Activated gamma-delta T cell treated with anti-CD3 and anti-CD28 coated beads, Interleukin-2, amount 50 U/mL, for 16 hours (primary cell): ENCODE measurements around the gene PIK3C2A.

Source experiments
- DNase-seq: peaks from one replicate; pipeline ENCODE4 v3.0.0-alpha.2; 2020; ENCODE audit warnings: low read depth

The PIK3C2A gene

DNA sequence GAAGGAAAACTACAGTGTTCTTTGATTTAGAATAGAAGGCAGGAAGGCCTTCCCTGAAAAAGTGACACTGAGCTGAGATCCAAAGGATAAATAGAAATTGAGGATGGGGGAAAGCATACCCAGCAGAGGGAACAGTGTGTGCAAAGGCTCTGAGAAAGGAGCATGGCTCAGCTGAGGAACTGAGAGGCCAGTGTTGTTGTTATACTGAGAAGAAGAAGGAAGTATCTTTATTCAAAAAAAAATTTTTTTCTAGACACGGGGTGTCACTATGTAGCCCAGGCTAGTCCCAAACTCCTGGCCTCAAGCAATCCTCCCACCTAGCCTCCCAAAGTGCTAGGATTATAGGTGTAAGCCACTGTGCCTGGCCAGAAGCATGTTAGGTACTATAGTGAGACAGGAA lies 3.5 kb upstream of the PIK3C2A start:
- DNase-seq = no peak

DNA sequence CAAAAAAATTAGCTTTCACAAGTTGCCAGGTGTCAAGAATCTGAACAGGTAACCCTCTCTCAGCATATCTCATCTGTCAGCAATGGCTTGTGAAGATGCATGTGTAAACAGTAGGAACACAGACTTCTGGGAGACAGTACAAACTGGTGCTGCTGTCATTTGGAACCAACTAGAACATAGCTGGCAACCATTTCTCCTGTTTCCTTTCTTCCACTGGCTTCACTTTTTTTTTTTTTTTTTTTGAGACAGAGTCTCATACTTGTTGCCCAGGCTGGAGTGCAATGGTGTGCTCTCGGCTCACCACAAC lies 2.1 kb upstream of the PIK3C2A start:
- DNase-seq = no peak

- DNase-seq = peak; percentile 24
Observed at GRCh38 chr11:17208257-17208999, 642 bp upstream of the PIK3C2A start.

DNA sequence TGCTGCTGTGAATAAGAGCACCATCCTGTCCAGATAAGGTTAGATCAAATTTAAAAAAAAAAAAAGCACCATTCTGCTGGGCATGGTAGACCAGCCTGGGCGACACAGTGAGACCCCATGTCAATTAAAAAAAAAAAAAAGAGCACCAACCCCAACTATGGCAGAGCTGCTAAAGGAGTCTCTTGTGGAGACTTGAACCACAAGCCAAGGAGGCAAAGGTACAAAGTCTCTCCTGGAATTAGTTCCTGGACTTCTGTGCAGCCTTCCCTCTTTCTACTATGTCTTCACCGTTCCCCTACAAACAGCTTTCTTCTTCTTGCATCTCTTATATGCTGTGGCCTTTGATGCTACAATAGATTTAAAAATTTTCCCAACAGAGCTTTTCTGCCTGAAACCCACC lies 1.3 kb downstream of the PIK3C2A start:
- DNase-seq = no peak

GRCh38 chr11:17197431-17197898 lies 10.3 kb downstream of the PIK3C2A start:
- no peak for DNase-seq

GRCh38 chr11:17188675-17189074 lies 19.1 kb downstream of the PIK3C2A start:
- DNase-seq = no peak

GRCh38 chr11:17186932-17187692 lies 20.7 kb downstream of the PIK3C2A start:
- no peak for DNase-seq

DNA sequence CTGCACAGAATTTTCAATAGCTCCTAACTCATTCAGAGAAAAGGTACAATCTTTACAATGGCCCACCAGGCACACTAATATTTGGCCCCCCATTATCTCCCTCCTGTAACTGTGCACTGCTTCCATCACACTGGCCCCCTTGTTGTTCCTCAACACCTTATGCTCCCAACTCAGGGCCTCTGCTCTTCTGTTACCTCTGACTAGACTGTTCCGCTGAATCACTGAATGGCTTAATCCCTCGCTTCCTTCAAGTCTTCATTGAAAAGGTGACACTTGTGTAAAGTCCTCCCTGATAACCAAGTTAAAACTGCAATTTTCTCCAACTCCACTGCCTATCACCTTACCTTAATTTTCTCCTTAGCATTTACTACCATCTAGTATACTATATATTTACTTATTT lies 21.8 kb downstream of the PIK3C2A start:
- no peak for DNase-seq

DNA sequence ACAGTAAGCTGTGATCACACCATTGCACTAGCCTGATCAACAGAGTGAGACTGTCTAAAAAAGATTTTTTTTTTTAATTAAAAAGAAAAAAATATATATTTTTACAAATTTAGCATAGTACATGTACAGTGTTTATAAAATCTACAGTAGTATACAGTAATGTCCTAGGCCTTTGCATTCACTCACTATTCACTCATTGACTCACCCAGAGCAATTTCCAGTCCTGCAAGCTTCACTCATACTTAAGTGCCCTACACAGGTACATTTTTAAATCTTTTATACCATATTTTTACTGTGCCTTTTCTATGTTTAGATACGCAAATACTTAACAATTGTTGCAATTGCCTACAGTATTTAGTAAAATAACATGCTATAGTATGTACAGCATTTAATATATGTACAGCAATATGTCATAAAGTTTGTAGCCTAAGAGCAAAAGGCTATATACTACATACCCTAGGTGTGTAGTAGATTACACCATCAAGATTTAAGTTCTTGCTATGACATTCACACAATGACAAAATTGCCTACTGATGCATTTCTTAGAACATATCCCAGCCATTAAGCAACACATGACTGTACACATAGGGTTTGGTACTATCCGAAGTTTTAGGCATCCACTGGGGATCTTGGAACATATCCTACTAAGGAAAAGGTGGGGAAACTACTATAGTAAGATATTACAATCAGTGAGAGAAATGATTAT lies 22.8 kb downstream of the PIK3C2A start:
- DNase-seq = no peak

DNA sequence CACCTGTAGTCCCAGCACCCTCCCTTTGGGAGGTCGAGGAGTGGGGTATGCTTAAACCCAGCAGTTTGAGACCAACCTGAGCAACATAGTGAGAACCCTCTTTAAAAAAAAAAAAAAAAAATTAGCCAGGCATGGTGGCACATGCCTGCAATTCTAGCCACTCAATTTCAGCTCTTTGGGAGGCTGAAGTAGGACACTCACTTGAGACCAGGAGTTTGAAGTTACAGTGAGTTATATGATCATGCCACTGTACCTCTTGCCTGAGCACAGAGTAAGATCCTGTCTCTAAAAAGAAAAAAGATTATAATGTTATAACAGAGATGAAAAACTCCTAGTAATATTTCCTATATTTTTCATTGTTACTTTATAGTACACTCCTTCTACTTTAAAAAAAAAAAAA lies 23.9 kb downstream of the PIK3C2A start:
- no peak for DNase-seq

GRCh38 chr11:17179970-17180369 lies 27.8 kb downstream of the PIK3C2A start:
- no peak for DNase-seq

GRCh38 chr11:17173332-17173731 lies 34.5 kb downstream of the PIK3C2A start:
- no peak for DNase-seq

DNA sequence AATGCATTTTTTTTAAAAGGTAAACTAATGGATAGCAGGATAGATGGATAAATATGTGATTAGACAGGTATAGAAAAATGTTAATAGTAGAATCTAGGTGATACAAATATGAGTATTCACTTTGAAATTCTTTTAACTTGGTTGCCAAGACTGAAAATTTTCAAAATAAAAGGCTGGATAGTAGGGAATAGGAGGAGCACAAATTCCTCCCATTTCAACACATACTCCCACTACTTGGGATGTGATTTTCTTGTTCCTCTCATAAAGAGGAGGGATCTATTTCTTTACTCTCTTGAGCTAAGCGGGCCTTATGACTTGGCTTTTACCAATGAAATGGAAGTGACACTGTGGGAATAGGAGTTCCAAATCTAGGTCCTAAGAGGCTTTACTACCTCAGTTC lies 35.9 kb downstream of the PIK3C2A start:
- DNase-seq = no peak

GRCh38 chr11:17171343-17171742 lies 36.4 kb downstream of the PIK3C2A start:
- DNase-seq = no peak

GRCh38 chr11:17169876-17170275 lies 37.9 kb downstream of the PIK3C2A start:
- DNase-seq = no peak

DNA sequence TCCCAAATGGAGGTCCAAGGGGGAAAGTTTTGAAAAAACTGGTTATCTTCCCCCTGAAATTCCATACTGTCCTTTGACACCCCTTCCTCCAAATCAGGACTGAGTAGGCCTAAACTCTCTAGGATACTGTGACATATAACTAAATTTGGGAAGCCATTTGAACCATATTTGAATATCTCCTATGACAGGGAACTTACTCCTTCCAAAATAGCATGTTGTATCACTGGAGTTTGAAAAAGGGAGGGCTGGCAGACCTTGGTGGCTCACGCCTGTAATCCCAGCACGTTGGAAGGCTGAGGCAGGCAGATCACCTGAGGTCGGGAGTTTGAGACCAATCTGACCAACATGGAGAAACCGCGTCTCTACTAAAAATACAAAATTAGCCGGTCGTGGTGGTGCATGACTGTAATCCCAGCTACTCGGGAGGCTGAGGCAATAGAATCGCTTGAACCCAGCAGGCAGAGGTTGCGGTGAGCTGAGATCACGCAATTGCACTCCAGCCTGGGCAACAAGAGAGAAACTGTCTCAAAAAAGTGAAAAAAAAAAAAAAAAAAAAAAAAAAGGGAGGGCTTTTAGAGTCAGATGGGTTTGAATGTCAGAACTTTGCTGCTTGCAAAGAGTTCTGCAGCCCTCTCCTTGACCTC lies 42.4 kb downstream of the PIK3C2A start:
- DNase-seq = no peak

DNA sequence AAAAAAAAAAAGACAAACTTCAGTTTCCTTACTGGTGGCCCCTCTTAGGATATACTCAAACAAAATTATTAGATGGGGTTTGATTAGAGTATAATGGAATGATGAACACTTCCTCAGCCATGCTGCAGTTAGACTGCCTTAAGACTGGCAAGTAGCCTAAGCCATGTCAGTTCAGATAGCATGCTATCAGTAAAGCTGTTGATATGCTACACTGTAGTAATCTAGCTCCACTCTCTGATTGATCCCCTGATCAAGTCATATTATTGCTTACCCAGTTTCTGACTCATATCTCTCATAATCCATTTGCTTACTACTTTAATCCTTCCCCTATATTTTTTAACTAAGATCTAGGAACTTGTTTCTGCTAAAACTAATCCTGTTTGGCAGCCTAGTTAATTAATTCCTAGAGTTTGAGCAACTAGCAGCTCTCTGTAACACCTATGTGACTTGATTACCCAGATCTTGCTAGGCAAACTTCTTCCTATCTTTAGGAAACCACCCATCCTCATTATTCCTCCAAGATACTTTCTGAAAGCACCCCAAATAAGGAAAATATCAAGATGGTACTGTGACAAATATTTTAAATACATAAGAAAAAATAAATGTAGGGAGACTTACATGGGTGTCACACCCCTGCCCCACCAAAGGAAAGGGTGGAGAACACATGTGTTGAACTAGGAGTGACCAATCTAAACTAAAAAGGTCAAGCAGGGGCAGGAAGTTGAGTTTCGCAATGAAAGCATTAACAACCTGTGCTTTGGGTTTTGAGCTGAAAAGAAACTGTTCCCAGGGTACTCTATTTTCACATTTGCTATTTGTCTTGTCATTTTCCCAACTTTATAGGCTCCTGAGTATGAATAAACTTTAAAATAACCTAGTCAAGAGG lies 43.2 kb downstream of the PIK3C2A start:
- DNase-seq = no peak

DNA sequence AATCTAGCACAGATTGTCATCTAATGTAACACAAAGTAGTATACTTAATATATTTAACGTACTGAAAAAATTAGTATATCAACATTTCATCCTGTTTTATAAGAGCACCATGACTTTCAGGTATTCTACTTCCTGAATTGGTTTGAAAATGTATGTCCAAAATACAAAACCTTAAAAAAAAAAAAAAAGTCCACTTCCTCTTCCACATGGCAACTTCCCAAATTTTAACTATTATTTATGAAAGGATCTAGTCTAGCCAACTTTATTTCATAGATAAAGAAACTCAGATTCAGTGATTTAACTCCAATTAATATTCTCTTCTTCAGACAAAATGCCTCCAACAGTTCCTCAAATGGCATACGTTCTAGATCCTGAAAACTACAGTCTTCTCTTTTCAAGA lies 44.0 kb downstream of the PIK3C2A start:
- DNase-seq = no peak

- DNase-seq = no peak
Observed at GRCh38 chr11:17163291-17163690, 44.5 kb downstream of the PIK3C2A start.

DNA sequence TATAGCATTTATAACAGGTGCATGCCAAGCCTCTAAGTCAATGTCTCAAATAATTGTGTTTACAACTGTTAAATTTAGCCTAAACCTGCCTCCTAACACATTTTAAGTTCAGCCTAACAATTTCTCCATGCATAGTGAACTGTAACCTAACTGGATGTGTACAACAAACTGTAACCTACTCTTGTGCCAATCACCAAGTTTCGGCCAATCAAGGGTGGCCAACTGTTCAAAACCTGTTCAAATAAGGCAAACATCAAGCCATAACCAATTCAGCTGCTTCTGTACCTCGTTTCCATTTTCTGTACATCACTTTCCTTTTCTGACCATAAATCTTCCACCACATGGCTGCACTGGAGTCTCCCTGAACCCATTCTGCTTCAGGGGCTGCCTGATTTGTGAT lies 45.4 kb downstream of the PIK3C2A start:
- no peak for DNase-seq

GRCh38 chr11:17161515-17161914 lies 46.3 kb downstream of the PIK3C2A start:
- no peak for DNase-seq

- no peak for DNase-seq
Observed at GRCh38 chr11:17159441-17159840, 48.3 kb downstream of the PIK3C2A start.
